SK-N-SH (cell line): ENCODE data around the gene YY2. TPM values are rescaled to one million over a fixed set of nuclear protein-coding genes. Genes with fewer than 3 reads are reported as not detected.
"Not testable (repeated sequence)": the region's sequence is repeated elsewhere in the genome, so short reads cannot be mapped to it uniquely, and the experiment has no call there.

Experiments
- CTCF ChIA-PET: fragments of 300-600, 350-600 bp; formaldehyde crosslinking; extraction: SDS; loops from one replicate; lab custom pipeline; 2021; lab: Yijun Ruan, JAX
- POLR2A ChIA-PET: fragments of 350-600 bp; sonication (Branson Sonifier 250); formaldehyde crosslinking; extraction: SDS; loops from one replicate; lab custom pipeline; 2020; ENCODE audit warnings: antibody characterized with exemption, inconsistent platforms; lab: Yijun Ruan, JAX
- DNase-seq: peaks from one replicate; pipeline ENCODE4 v3.0.0; 2012
- H2AFZ ChIP-seq: fragments of 200-600 bp; sonication (generic); 2 replicates; pipeline ENCODE4 v1.8.1; 2016; ENCODE audit warnings: antibody characterized with exemption, mild to moderate bottlenecking, low read depth
- H3F3A ChIP-seq: fragments of 200-600 bp; sonication (generic); replicated peaks from 2 replicates; pipeline ENCODE3; 2016; ENCODE audit warnings: antibody characterized with exemption, mild to moderate bottlenecking; ENCODE audit not compliant: insufficient read depth
- H3K27ac ChIP-seq, 2 experiments: fragments of 200-500 bp in 1 of 2; fragments of 200-600 bp in 1 of 2; sonication (Bioruptor generic) in 1 of 2; sonication (generic), shearing (Covaris generic) in 1 of 2; 2 replicates each; pipeline versions ENCODE4 v1.5.1 to v1.6.1; 2014 to 2016; ENCODE audit warnings: low read depth in 2 of 2, inconsistent platforms in 1 of 2, low read length in 1 of 2, mild to moderate bottlenecking in 1 of 2, mixed read lengths in 1 of 2
- H3K27me3 ChIP-seq: fragments of 200-600 bp; sonication (generic), shearing (Covaris generic); 2 replicates; pipeline ENCODE4 v1.6.1; 2016; ENCODE audit warnings: mixed run types; ENCODE audit not compliant: insufficient read depth
- H3K36me3 ChIP-seq, 2 experiments: fragments of 200-500 bp in 1 of 2; fragments of 200-600 bp in 1 of 2; sonication (Bioruptor generic) in 1 of 2; sonication (generic) in 1 of 2; replicated peaks in 1 of 2; 2 replicates each; pipeline versions ENCODE3 to v1.5.1; 2014 to 2016; ENCODE audit warnings: low read length in 1 of 2, mild to moderate bottlenecking in 1 of 2; ENCODE audit not compliant: insufficient read depth in 2 of 2, control insufficient read depth in 1 of 2
- H3K4me1 ChIP-seq, 2 experiments: fragments of 200-500 bp in 1 of 2; fragments of 200-600 bp in 1 of 2; sonication (Bioruptor generic) in 1 of 2; sonication (generic), shearing (Covaris generic) in 1 of 2; 2 replicates each; pipeline versions ENCODE4 v1.5.1 to v1.6.1; 2014 to 2016; ENCODE audit warnings: low read depth in 1 of 2, low read length in 1 of 2, mixed run types in 1 of 2; ENCODE audit not compliant: insufficient read depth in 2 of 2, control insufficient read depth in 1 of 2
- H3K4me2 ChIP-seq: fragments of 200-600 bp; sonication (generic), shearing (Covaris generic); 2 replicates; pipeline ENCODE4 v1.6.1; 2017; ENCODE audit warnings: mixed run types
- H3K4me3 ChIP-seq, 2 experiments: fragments of 200-500 bp in 1 of 2; fragments of 200-600 bp in 1 of 2; sonication (Bioruptor generic) in 1 of 2; sonication (generic), shearing (Covaris generic) in 1 of 2; 2 replicates each; pipeline versions ENCODE4 v1.5.1 to v1.8.1; 2014 to 2016; ENCODE audit warnings: low read depth in 2 of 2, inconsistent platforms in 1 of 2, low read length in 1 of 2, mild to moderate bottlenecking in 1 of 2, mixed read lengths in 1 of 2, moderate library complexity in 1 of 2
- H3K79me2 ChIP-seq: fragments of 200-600 bp; sonication (generic); 2 replicates; pipeline ENCODE4 v1.8.1; 2017; ENCODE audit warnings: mild to moderate bottlenecking; ENCODE audit not compliant: insufficient read depth
- H3K9ac ChIP-seq: fragments of 200-600 bp; sonication (generic); 2 replicates; pipeline ENCODE4 v1.6.1; 2017; ENCODE audit warnings: mixed run types
- H3K9me2 ChIP-seq: fragments of 200-600 bp; sonication (generic); 2 replicates; pipeline ENCODE4 v1.6.1; 2017; ENCODE audit warnings: mixed run types
- H3K9me3 ChIP-seq: fragments of 200-600 bp; sonication (generic); 2 replicates; pipeline ENCODE4 v1.6.1; 2017; ENCODE audit warnings: mixed run types, mild to moderate bottlenecking, moderate library complexity
- H4K20me1 ChIP-seq: fragments of 200-600 bp; sonication (generic); 2 replicates; pipeline ENCODE4 v1.6.1; 2017; ENCODE audit warnings: mild to moderate bottlenecking, mixed run types; ENCODE audit not compliant: insufficient read depth
- EP300 ChIP-seq, 2 experiments: IDR thresholded peaks; 2 replicates each; pipeline versions ENCODE4 v1.4.0 to v1.6.1; 2012; ENCODE audit warnings: borderline replicate concordance in 1 of 2, low read depth in 1 of 2, low read length in 1 of 2
- EZH2phosphoT487 ChIP-seq: fragments of 200-600 bp; sonication (generic); IDR thresholded peaks from 2 replicates; pipeline ENCODE4 v1.6.1; 2017; ENCODE audit warnings: low read depth, mixed run types, mild to moderate bottlenecking, antibody characterized with exemption, moderate library complexity, borderline replicate concordance
- FOSL2 ChIP-seq: IDR thresholded peaks from 2 replicates; pipeline ENCODE4 v1.4.0; 2012; ENCODE audit warnings: low read depth, mild to moderate bottlenecking, moderate library complexity, borderline replicate concordance
- FOXJ3 ChIP-seq: sonication (generic); formaldehyde crosslinking; IDR thresholded peaks from 2 replicates; pipeline ENCODE4 v1.5.1; 2020; ENCODE audit warnings: mild to moderate bottlenecking, missing genetic modification reagents
- GABPA ChIP-seq: IDR thresholded peaks from 2 replicates; pipeline ENCODE4 v1.4.0; 2012; ENCODE audit warnings: low read depth, mild to moderate bottlenecking
- MEF2A ChIP-seq: IDR thresholded peaks from 2 replicates; pipeline ENCODE4 v1.4.0; 2012; ENCODE audit warnings: low read depth, borderline replicate concordance
- NFIC ChIP-seq: IDR thresholded peaks from 2 replicates; pipeline ENCODE4 v1.4.0; 2012; ENCODE audit warnings: borderline replicate concordance
- NRF1 ChIP-seq: IDR thresholded peaks from 2 replicates; pipeline ENCODE4 v1.6.1; 2012; ENCODE audit warnings: low read depth, mild to moderate bottlenecking, low read length
- POLR2AphosphoS5 ChIP-seq: IDR thresholded peaks from 2 replicates; pipeline ENCODE4 v1.6.1; 2012; ENCODE audit warnings: low read depth, low read length
- RAD21 ChIP-seq: IDR thresholded peaks from 2 replicates; pipeline ENCODE4 v1.6.1; 2012; ENCODE audit warnings: mild to moderate bottlenecking, low read length
- RFX5 ChIP-seq: IDR thresholded peaks from 2 replicates; pipeline ENCODE4 v1.6.1; 2012; ENCODE audit warnings: mild to moderate bottlenecking, improper control_type of control experiment, low read length
- RXRA ChIP-seq: IDR thresholded peaks from 2 replicates; pipeline ENCODE4 v1.4.0; 2012; ENCODE audit warnings: low read depth, mild to moderate bottlenecking, borderline replicate concordance
- SIN3A ChIP-seq: IDR thresholded peaks from 2 replicates; pipeline ENCODE4 v1.6.1; 2012; ENCODE audit warnings: low read depth, mild to moderate bottlenecking, low read length, moderate library complexity, borderline replicate concordance
- TAF1 ChIP-seq: IDR thresholded peaks from 2 replicates; pipeline ENCODE4 v1.6.1; 2012; ENCODE audit warnings: low read depth, mild to moderate bottlenecking, low read length, moderate library complexity, borderline replicate concordance
- YY1 ChIP-seq: IDR thresholded peaks from 2 replicates; pipeline ENCODE4 v1.4.0; 2012; ENCODE audit warnings: low read depth, mild to moderate bottlenecking
- WGBS: methylation state at CpG from one replicate; pipeline ENCODE4 v1.1.6; 2017; ENCODE audit warnings: low lambda C conversion rate; 5-methylcytosine and 5-hydroxymethylcytosine counted together
- polyA plus RNA-seq, 3 experiments: library from polyadenylated mRNA; depleted of rRNA; stranded (reverse); fragments of >200 nt; gene quantifications; 2 replicates each; pipeline ENCODE4 v1.2.3, GENCODE V29; 2012
- TF ChIP-seq, protein P1 (sequence below): fragments of 150-350 bp; IDR thresholded peaks from 2 replicates; pipeline ENCODE4 v1.6.1; 2016; ENCODE audit warnings: mild to moderate bottlenecking, low read depth, low read length
- TF ChIP-seq, protein P2 (sequence below): IDR thresholded peaks from 2 replicates; pipeline ENCODE4; 2012
- TF ChIP-seq, protein P3 (sequence below): IDR thresholded peaks from 2 replicates; pipeline ENCODE4 v1.4.0; 2012; ENCODE audit warnings: low read depth, borderline replicate concordance
- TF ChIP-seq, protein P4 (sequence below): fragments of 150-350 bp; IDR thresholded peaks from 2 replicates; pipeline ENCODE4 v1.6.1; 2017; ENCODE audit warnings: antibody characterized with exemption, low read length, low read depth, borderline replicate concordance

YY2 gene
- polyA plus RNA-seq, 1 of the 3 experiments (the other 2 are of a cell fraction): 2.3 TPM

DNA sequence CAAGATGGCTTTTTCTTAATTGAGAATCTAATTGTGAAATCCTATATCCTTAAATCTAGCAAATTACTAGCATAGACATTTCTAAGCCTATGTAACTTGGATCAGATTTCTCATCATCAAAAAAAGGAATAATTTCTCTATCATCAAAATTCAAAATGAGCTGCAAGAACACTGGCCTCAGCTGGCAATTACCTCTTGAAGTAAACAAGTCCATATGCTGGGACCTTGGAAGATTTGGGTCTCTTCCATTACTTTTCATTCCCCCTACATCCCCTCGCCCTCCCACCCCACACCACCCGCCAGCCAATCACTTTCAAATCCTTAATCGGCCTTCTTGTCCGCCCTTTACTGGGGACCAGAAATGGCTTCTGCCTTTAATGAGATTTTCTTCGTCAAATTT is 39.7 kb upstream of the YY2 start:
- Histone ChIP-seq H3K9ac (no peak overlapping the region), H3K4me2 (no peak overlapping the region), H3K4me1 (no peaks in the 10 kb centered on the region), H3K9me3 (no peaks in the 10 kb centered on the region), H3K36me3 (no peaks in the 10 kb centered on the region), H3K27me3 (peaks cover 24% of the 10 kb centered on the region; the same call in 1 of the 2 replicates), H4K20me1 (no peaks in the 10 kb centered on the region), H2AFZ (no peak overlapping the region), H3K9me2 (no peaks in the 10 kb centered on the region), H3K79me2 (no peaks in the 10 kb centered on the region), H3K27ac (no peak overlapping the region), H3K4me3 (no peak overlapping the region), H3F3A (no peaks in the 10 kb centered on the region)
- TF ChIP-seq EZH2phosphoT487 (no peak), RAD21 (no peak), NFIC (no peak), FOSL2 (no peak), RFX5 (no peak), POLR2AphosphoS5 (no peak), EP300 (IDR thresholded peaks at IDR 0.05; ENCODE audit: borderline replicate concordance in 1 of 2, low read depth in 1 of 2, low read length in 1 of 2) (no peak), TAF1 (no peak), SIN3A (no peak), MEF2A (no peak), NRF1 (no peak), GABPA (no peak), FOXJ3 (CRISPR knock-in tag) (no peak), RXRA (no peak), YY1 (no peak)
- TF ChIP-seq, protein P1, sequence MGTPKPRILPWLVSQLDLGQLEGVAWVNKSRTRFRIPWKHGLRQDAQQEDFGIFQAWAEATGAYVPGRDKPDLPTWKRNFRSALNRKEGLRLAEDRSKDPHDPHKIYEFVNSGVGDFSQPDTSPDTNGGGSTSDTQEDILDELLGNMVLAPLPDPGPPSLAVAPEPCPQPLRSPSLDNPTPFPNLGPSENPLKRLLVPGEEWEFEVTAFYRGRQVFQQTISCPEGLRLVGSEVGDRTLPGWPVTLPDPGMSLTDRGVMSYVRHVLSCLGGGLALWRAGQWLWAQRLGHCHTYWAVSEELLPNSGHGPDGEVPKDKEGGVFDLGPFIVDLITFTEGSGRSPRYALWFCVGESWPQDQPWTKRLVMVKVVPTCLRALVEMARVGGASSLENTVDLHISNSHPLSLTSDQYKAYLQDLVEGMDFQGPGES: no peak
- TF ChIP-seq, protein P2, sequence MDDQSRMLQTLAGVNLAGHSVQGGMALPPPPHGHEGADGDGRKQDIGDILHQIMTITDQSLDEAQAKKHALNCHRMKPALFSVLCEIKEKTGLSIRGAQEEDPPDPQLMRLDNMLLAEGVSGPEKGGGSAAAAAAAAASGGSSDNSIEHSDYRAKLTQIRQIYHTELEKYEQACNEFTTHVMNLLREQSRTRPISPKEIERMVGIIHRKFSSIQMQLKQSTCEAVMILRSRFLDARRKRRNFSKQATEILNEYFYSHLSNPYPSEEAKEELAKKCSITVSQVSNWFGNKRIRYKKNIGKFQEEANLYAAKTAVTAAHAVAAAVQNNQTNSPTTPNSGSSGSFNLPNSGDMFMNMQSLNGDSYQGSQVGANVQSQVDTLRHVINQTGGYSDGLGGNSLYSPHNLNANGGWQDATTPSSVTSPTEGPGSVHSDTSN: no peak
- TF ChIP-seq, protein P3, sequence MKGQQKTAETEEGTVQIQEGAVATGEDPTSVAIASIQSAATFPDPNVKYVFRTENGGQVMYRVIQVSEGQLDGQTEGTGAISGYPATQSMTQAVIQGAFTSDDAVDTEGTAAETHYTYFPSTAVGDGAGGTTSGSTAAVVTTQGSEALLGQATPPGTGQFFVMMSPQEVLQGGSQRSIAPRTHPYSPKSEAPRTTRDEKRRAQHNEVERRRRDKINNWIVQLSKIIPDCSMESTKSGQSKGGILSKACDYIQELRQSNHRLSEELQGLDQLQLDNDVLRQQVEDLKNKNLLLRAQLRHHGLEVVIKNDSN: no peak
- TF ChIP-seq, protein P4, sequence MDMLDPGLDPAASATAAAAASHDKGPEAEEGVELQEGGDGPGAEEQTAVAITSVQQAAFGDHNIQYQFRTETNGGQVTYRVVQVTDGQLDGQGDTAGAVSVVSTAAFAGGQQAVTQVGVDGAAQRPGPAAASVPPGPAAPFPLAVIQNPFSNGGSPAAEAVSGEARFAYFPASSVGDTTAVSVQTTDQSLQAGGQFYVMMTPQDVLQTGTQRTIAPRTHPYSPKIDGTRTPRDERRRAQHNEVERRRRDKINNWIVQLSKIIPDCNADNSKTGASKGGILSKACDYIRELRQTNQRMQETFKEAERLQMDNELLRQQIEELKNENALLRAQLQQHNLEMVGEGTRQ: no peak
- WGBS: 43% methylated on average over 5 of the region's 5 CpGs
- CTCF ChIA-PET: no interaction called here
- POLR2A ChIA-PET: no interaction called here
- no peak for DNase-seq

DNA sequence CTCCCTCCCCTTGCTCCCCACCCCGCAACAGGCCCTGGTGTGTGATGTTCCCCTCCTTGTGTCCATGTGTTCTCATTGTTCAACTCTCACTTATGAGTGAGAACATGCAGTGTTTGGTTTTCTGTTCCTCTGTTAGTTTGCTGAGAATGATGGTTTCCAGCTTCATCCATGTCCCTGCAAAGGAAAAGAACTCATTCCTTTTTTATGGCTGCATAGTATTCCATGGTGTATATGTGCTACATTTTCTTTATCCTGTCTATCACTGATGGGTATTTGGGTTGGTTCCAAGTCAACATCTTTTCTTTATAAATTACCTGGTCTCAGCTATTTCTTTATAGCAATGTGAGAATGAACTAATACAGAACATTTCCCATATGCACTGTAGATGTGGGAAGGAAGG is 35.6 kb upstream of the YY2 start:
- 23% methylated on average over 1 of the region's 1 CpG for WGBS
- DNase-seq, POLR2A ChIA-PET, H3F3A ChIP-seq, H3K9me3 ChIP-seq, H3K27ac ChIP-seq, H3K36me3 ChIP-seq, H3K79me2 ChIP-seq, H3K4me2 ChIP-seq, H3K9me2 ChIP-seq, H2AFZ ChIP-seq, CTCF ChIA-PET, H3K4me3 ChIP-seq, H3K4me1 ChIP-seq, H3K9ac ChIP-seq, H4K20me1 ChIP-seq: not testable (repeated sequence)
- H3K27me3 ChIP-seq: peaks cover 11% of the 10 kb centered on the region; the same call in 1 of the 2 replicates
